HUDEP-2 (cell line): ENCODE measurements around the gene DEF6.

Source experiments
- DNase-seq, 76 experiments: peaks; one replicate each; lab custom pipeline; 2025; ENCODE audit not compliant: unreplicated experiment in 76 of 76; lab: John Stamatoyannopoulos, UW

Gene DEF6

GRCh38 chr6:35297601-35298481 is at the start of gene DEF6:
Gene DEF6, plus strand, starts transcription at chr6:35297818. Its CDS starts 39 bp downstream, at chr6:35297857.
- DNase-seq, result peak in 73 of 76 experiments; percentile 49 to 91 (median 78)

- DNase-seq, result no peak
Observed at GRCh38 chr6:35248300-35248699, 49.3 kb upstream of the DEF6 start.

DNA sequence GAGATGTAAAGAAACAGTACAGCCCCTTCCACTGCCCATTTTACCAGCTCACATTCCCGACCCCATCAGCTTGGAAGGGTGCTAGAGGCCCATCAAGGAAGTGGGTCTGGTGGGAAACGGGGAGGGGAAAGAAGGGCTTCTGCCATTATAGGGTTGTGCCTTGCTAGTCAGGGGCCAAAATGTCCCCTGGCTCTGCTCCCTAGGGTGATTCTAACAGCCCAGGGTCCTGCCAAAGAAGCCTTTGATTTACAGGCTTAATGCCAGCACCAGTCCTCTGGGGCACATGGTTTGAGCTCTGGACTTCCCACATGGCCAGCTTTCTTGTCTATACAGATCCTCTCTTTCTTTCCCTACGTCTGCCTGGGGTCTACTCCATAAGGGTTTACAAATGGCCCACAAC is 48.7 kb upstream of the DEF6 start:
- no peak for DNase-seq

- no peak for DNase-seq
Observed at GRCh38 chr6:35251949-35252348, 45.7 kb upstream of the DEF6 start.

- no peak for DNase-seq
Observed at GRCh38 chr6:35253249-35253648, 44.4 kb upstream of the DEF6 start.

DNA sequence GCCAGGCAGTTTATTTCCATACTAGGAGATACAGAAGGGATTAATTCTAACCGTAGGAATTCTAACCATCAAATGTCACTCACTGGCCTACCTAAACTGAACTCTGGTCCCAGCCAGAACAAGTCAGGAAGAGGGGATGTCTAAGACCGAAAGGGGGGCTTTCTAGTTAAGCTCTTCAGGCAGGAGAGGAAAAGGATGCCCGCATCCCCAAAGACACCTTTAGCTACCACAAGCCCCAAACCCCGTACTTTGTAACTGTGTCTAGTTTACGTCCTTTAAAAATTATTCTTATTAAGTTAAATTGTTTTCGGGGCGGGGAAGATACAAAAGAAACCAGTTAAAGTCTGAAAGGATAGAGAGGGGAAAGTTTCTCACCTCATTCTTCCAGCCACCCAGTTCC is 39.3 kb upstream of the DEF6 start:
- no peak for DNase-seq

- DNase-seq, result peak in 25 of 76 experiments; percentile 25 to 76 (median 52)
Observed at GRCh38 chr6:35258858-35259193, 38.8 kb upstream of the DEF6 start.

- DNase-seq, result peak; percentile 78 to 100 (median 99)
Observed at GRCh38 chr6:35259194-35259947, 38.2 kb upstream of the DEF6 start, which contains the start of gene ZNF76. Gene ZNF76, plus strand, starts transcription at chr6:35259735. Its CDS starts 21,417 bp downstream, at chr6:35281152.

DNA sequence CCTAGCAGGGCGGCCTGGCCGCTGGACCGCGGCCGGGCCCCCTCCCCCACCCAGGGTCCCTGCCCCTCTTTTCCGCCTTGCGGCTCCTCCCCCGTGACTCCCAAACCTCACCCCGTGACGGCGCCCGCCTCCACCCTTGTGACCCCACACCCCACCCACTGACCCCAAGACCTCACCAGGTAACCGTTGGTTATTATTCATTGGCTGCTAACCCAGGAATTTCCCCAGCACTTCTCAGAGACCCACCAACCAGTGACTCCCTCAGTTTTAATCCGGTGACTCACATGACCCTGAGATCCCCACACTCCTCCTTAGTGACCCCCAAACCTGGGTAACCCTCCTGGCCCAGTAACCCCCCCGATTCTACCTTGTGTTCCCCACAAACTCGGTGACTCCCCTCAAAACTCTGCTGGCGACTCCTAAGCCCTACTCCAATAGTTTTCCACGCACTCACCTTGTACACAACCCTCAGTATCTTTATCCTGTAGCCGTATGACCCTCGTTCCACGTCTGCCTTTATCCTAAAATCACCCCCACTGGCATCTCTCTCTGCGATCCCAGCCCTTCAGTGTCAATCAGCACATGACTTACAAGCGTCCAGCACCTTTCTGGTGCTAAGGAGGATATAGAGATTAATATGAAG is 37.5 kb upstream of the DEF6 start:
- DNase-seq, result peak in 67 of 76 experiments; percentile 23 to 87 (median 71)

DNA sequence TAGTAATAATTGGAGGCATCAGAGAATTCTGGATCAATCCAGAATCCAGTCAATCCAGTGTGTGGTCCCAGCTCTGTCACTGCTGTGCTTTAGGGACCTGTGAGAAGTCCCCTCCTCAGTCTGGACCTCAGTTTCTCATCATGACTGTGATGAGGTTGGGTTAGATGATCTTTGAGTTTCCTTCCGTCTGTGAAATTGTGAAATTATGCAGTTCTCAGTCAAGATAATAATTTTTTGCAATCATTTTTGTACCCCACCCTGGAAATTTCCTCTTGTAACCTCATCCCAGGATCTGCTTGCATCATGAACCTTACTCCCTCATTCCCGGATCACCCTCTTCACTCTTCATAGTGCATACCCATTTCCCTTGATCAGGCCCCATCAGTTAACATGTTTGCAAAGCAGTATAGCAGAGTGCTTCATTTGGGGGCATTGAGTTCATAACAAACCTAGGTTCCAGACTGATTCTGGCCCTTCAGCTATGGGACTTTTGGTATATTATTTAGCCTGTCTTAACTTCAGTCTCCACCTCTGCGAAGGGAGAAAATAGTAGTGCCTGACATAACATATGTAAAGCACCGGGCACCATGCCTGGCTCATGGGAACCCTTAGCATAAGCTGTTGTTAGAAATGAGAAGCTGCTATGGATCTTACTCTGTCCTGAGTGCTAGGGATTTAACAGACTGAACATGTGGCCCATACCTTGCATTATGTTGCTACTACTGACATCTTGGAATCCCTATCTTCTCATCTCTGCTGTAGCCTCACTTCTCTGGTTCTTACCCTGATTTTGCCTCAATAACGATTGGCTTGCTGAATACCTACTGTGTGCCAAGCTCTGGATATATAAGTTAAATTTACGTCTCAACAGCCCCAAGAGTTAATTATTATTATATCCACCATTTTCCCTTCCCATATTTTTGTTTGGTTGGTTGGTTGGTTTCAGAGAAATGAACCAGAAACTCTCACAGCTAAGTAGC is 36.7 kb upstream of the DEF6 start:
- DNase-seq, result peak in 2 of 76 experiments; percentile 5 to 15

- DNase-seq, result no peak
Observed at GRCh38 chr6:35262596-35262995, 35.0 kb upstream of the DEF6 start.

DNA sequence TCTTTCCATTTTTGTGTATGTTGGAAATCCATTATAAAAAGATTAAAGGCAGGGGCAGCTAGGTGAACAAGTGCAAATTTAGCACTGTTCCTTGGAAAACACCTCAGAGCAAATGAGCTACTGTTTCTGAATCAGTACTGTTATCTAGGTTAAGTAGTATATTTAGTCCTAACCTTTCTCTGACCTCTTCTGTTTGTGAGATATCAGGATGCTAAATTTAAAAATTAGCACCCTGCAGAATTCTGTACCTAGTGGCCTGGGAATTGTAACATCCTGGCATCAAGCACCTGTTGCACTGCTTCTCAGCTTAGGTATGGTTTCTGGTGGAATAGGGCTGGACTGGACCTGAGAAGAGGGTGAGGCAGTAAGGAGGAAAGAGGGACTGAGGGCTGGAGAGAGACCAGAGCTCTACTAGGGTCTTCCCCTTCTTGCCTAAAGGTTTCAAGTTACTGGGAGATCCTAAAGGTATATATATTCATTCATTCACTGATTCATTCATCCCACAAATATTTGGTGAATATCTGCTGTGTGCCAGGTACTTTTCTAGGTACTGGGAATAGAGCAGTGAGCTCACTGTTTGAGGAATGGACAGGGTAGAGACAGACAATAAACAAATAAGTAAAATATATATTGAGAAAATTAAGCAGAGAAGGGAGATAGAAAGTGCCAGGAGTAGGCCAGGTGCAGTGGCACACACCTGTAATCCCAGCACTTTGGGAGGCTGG is 32.9 kb upstream of the DEF6 start:
- no peak for DNase-seq

DNA sequence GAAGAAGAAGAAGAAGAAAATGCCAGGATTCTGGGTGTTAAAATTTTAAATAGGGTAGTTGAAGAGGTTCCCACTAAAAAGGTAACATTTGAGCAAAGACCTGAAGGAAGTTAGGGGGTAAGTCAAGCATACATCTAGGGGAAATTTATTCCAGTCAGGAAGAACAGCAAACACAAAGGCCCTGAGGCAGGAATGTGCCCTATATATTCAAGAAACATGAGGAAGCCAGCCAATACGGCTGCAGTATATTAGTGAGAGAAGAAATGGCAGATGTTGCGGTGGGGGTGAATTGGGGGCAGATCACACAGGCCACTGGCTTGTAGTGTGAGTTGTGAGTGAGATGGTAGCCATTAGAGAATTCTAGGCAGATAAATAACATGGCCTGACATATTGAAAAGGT is 32.1 kb upstream of the DEF6 start:
- no peak for DNase-seq

DNA sequence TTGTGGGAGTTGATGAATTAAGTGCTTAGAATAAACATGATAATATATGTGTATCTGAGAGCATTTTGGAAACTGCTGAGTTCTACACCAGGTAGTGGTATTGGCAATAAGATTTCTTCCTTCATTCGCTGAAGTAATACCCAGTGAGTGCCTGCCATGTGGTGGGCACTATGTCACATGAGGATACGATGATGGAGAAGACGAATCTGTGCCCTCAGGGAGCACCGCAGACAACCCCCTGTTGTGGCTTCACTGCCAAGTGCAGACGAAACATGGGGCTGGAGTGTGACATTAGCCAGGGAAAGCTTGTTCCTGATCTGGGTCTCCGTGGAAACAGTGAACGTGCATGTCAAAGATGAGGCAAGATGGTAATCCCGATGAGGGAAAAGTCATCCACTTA is 30.2 kb upstream of the DEF6 start:
- DNase-seq, result no peak

DNA sequence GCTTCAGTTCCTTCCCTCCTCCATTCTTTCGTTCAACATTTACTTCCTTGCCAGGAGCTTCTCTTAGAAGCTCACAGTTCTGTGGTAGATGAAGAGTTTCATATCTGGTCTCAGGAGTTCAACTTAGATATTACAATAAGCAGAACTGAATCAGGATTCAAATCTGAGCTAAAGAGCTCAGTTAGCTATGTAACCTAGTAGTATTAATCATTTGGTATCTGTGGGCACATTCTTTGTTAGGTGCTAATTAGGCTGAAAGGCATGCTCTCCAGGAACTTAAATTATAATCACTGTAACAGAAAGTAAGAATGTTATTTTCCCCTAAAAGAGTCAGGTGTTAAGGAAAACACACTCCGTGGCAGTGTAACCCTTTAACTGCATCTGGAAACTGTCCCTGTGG is 29.7 kb upstream of the DEF6 start:
- DNase-seq, result no peak

DNA sequence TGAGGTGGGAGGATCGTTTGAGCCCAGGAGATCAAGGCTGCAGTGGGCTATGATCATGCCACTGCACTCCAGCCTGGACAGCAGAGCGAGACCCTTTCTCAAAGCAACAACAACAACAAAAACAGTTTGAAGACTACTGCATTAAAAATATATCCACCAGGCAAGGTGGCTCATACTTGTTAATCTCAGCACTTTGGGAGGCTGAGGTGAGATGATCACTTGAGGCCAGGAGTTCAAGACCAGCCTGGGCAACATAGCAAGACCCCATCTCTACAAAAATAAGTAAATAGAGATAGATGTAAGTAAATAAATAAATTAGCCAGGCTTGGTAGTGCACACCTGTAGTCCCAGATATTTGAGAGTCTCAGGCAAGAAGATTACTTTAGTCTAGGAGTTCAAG is 25.6 kb upstream of the DEF6 start:
- DNase-seq, result no peak

DNA sequence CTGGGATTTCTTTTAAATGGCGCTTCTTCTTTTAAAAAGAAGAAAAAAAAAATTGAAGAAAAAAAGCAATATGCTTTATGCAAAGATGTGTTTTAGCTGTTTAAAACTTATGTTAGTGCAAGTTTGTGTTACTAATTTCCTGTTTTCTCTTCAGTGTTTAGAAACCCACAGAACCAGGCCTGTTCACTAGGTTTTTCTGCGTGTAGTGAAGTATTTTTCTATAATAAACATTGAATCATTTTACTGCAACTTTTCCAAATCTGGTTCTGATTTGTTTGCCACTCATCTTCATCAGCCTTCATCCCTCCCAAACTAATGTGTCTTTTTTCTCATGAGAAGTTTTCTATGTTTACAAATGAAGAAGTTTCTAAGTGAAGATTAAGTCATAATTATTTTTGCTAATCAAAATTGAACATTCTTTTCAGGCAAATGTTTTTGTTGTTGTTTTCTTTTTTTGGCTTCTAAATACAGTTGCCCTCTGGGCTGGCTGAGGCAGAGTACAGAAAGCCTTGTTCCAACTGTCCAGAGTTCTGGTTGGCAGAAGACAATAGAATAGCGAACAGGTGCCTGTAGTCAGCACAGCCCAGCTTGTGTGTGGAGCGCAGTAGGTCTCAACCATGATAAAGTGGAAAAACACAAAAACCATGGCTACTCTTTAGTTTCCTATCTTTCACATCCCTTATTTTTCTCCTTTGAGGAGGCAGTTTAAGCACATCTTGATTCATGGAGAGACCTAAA is 23.6 kb upstream of the DEF6 start:
- no peak for DNase-seq

DNA sequence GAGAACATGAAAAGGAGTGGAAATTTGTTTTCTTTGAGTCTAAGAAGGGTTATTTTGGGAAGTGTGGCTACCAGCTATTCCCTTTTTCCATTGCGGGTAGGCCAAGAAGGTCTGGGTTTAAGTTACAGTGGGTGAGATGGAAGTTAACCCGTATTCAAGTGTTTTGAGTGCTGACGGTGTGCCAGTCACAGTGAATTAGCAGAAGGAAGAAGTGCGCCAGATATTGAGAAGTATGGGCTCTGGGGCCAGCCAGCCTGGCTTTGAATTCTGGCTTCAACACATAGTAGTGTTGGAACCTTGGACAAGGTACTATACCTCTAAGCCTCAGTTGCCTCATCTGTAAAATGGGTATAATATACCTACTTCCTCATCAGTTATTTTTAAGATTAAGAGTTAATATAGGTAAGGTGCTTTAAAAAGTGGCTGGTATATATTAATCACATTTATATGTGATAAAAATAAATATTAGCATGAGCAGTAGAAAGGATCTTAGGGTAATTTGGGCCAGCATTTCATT is 21.8 kb upstream of the DEF6 start:
- DNase-seq, result no peak

DNA sequence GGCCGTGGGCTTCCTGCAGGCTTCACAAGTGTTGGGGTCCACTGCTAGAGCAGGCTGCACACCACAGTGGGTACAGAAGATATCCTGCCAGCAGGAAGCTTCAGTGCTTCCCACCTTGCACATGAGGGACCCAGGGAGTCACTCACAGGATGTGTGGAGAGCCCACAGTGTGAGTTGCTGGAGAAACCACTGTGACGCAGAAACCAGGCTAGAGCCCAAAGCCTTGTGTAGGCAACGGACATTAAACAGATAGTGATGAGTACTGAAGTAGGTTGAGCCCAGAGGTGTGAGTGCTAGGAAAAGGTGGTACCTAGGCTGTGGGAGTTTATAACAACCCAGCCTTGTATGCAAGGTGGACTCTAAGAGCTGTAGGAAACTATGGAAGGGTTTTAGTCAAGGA is 18.9 kb upstream of the DEF6 start:
- DNase-seq, result no peak
